HTERT RPE-1 (cell line): Measurements from ENCODE around the gene MALRD1.

ENCODE experiments used
- in situ Hi-C: fragments of 300-500 bp; cut with MboI; formaldehyde crosslinking; loops from 4 replicates; pipeline ENCODE4 v1.14.3; 2020; ENCODE audit warnings: low sequenced_read_pairs

MALRD1 gene

DNA sequence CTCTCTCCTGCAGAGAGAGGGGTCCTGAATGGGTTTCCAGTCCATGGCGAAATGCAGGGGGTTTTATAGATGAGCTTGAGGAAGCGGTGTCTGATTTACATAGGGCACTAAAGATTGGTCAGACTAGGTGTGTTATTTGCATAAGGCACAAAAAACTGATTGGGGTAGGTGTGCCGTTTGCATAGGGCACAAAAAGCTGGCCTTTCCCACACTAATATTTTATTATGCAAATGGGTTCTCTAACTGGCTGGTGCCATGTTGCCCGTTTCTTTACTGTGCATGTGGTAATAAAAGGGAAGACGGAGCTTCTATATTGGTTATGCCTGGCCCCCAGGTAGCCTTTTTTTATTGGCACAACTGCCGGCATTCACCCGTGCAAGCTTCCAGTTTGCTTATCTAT lies 50.2 kb downstream of the MALRD1 start:
- in situ Hi-C loops = no loop called here

GRCh38 chr10:19107406-19107805 lies 58.8 kb downstream of the MALRD1 start:
- in situ Hi-C loops = no loop called here

- in situ Hi-C loops = no loop called here
Observed at GRCh38 chr10:19111501-19112267, 63.1 kb downstream of the MALRD1 start.

- in situ Hi-C loops = no loop called here
Observed at GRCh38 chr10:19117438-19117837, 68.8 kb downstream of the MALRD1 start.

- in situ Hi-C loops = no loop called here
Observed at GRCh38 chr10:19119191-19119590, 70.6 kb downstream of the MALRD1 start.

- in situ Hi-C loops = no loop called here
Observed at GRCh38 chr10:19120381-19120908, 71.8 kb downstream of the MALRD1 start.

DNA sequence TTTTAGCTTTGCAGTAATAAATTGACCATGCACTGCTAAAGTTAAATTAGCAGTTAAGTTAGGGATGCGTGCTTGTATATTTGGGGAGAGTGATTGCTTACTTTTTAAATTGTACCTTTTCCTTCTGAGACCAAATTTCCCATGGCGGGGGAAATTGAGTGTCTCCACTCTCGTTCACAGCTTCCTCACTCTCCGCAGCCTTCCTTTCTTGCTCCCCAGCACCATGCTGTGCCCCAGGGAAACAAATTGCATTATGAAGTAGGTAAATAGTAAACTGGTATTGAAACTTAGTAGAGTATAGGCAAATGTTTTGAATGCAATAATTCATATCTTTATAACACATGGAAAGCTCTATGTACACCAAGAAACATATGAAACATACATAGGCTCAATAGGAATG lies 85.4 kb downstream of the MALRD1 start:
- in situ Hi-C loops = no loop called here

DNA sequence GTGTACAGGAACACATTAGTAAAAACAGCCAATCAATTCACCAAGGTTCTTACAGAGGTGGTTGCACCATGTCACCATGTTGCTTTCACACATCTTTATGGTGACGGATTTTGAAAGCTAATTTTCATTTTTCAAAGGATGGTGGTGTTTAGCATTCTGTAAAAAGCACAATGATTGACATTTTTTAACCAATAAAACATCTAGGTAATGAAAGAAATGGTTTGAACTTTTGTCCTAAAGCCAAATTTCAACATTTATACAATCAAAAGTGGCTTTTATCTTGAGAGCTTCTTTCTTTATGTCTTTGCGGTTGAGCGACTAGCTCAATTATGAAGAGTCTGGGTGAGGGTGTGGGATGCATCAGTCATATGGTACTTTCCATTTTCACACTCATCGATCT lies 94.4 kb downstream of the MALRD1 start:
- in situ Hi-C loops = no loop called here

DNA sequence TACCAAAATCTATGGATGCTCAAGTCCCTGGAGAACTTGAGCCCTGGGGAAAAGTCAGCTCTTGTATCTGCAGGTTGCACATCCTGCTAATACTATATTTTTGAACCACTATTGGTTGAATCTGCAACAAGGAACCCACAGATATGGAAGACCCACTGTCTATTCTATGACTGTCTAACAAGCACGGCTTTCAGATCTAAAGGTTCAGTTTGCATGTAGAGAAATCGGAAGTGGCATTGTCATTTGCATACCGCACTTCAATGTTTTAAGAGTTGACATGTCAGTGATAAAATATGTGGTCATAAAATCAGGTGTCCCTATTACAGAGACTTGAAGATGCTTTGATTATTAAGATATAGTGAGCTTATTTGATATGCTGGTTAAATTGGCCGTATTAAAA lies 95.6 kb downstream of the MALRD1 start:
- in situ Hi-C loops = no loop called here

DNA sequence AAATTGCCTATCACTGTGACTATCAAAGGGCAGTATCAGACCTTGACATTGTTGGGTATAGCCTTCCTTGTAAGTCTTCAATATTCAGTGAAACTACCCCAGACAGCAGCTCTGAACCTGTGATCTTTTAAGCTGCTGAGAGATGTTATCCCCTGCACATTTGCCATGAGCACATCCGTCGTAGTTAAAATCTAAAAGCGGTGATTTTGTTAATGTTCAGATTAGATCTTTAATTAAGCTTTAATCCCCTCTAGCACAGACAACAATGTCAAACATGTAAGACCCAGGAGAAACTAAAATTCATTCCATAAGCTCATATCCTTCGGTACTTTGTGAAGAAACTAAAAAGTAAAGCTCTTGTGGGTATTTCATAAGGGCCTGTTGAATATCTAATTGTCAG lies 105.8 kb downstream of the MALRD1 start:
- in situ Hi-C loops = no loop called here

DNA sequence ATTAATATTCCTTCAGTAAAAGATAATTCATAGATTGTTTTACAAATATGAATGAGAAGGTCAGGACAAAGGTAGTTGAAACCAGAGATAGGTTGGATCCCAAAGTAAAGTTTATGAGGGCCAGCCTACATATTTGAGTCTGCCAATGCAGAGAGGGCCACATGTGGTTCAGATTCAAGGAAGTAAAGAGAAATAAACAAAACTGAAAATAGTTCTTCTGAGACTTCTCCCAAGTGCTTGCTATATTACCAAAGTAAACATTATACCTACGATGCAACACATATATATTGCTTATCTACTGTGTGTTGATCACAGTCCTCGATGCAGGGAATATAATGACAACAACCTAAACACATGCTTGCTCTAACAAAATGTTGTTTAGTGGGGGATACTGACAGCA lies 109.8 kb downstream of the MALRD1 start:
- in situ Hi-C loops = no loop called here

DNA sequence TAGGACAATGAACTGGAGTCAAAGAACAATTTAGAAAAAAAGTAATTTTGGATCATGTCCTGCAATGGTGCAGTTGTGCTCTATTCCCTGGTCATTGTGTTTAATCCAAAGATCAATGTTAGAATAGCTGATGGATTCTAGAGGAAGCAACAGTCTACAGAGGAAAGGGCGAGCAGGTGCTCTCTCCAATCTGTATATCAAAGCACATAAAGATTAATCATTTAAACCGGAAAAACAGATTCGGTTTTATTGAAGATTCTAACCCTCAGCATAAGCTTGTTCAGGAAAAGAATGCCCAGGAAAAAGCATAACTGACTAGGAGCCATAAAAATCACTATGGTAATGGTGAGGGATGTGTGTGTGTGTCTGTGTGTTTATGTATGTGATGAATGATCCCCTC lies 110.3 kb downstream of the MALRD1 start:
- in situ Hi-C loops = no loop called here

- in situ Hi-C loops = no loop called here
Observed at GRCh38 chr10:19164461-19164860, 115.9 kb downstream of the MALRD1 start.

DNA sequence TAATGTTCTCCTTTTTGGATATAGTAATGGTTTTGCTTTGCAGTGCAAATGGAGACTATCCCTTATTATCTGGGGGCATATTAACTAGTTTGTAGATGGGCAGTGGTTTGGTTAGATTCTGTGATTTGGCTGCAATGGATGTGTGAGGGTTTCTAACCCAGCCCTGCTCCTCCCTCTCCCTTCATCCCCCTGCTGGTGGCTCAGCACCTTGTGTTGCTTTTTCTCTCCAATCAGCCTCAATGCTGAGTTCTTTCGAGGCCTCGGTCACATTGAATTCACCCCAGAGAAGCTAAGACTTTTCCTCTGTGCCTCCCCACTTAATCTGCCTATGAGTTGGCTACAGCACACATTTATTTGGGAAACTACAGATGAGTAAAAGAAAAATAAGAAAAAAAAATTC lies 120.0 kb downstream of the MALRD1 start:
- in situ Hi-C loops = no loop called here

DNA sequence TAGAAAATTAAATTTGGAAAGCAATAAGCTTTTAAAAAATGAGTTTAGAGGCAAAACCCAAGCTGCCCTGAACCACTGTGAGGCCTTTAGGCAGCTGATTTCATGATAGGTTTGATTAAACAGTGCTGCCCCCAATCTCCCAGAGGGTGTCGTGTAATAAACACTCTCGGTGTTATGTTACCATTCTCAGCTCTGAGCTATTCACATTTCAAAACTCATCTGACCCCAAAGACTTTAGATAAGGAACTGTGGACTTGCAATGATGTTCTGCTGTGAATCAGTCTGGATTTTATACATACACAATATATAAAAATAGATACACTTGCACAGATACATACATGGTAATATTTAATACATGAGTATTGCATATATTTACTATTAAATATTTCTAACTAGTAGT lies 120.4 kb downstream of the MALRD1 start:
- in situ Hi-C loops = no loop called here

- in situ Hi-C loops = no loop called here
Observed at GRCh38 chr10:19169684-19170083, 121.1 kb downstream of the MALRD1 start.

GRCh38 chr10:19178675-19179074 lies 130.1 kb downstream of the MALRD1 start:
- in situ Hi-C loops = no loop called here

DNA sequence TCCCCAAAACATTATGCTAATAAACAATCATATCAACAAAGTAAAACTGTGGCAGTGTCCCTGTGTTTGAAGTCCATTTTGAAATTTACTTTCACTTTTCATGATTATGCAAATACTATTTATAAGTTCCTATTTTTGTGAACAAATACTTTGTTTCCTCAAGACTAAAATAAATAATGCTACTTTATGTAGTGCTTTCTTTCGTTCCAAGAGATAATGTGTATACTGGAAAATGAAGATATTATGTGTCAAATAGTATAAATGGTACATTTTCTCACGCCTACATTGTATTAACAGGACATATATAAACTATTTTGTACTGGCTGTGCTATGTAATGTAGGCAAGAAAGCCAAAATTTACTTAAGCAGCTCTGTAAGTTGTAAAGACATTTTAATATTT lies 136.3 kb downstream of the MALRD1 start:
- in situ Hi-C loops = no loop called here

DNA sequence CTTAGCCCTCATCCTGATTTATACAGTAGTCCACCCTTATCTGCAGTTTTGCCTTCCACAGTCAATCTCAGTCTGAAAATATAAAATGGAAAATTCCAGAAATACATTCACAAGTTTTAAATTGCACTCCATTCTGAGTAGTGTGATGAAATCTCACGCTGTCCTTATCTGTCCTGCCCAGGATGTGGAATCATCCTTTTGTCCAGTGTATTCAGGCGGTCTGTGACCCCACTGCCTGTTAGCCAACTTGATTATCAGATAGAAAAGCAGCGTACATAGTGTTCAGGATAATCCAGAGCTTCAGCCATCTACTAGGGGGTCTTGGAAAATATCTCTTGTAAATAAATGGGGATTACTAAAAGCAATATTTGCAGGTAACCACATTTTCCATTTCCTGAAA lies 146.3 kb downstream of the MALRD1 start:
- in situ Hi-C loops = no loop called here

- in situ Hi-C loops = no loop called here
Observed at GRCh38 chr10:19195698-19196097, 147.1 kb downstream of the MALRD1 start.

GRCh38 chr10:19200211-19200610 lies 151.6 kb downstream of the MALRD1 start:
- in situ Hi-C loops = no loop called here

DNA sequence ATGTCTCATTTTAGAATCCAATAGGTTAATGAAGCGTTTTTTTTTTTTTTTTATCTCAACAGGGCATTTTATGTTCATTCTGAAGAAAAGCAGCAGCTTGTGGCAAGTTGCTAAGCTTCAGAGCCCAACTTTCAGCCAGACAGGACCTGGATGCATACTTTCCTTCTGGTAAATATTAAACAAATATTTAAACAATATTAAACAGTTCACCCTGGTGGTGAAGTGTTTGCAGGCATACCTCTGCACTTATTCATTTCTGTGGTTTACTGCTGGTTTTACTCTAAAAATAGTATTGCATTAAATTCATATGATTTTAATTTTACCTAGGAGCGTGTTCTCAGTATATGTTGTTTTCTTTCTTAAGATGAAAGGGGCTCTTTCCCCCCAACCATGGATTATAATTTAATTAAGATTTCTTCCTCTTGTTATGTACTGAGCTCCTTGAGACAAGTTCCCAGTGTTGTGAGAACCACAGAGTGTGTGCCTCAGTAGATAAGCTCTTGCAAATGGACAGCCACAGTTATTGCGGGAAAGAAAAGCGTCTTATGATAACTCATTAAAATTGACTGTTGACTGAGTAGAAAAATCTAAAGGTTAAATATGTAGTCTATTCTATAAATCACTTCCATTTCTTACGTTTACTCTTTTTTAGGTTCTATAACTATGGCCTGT lies 155.8 kb downstream of the MALRD1 start:
- in situ Hi-C loops = no loop called here
